HG02884 (cell line): ENCODE measurements around the gene MUC20.
"Not testable (repeated sequence)": the region's sequence is repeated elsewhere in the genome, so short reads cannot be mapped to it uniquely, and the experiment has no call there.

Experiments
- ATAC-seq: cut with Tn5 transposase; IDR thresholded peaks from one replicate; pipeline ENCODE4 v1.9.1; 2021; ENCODE audit warnings: mild to moderate bottlenecking, moderate library complexity; ENCODE audit not compliant: unreplicated experiment

MUC20 gene

DNA sequence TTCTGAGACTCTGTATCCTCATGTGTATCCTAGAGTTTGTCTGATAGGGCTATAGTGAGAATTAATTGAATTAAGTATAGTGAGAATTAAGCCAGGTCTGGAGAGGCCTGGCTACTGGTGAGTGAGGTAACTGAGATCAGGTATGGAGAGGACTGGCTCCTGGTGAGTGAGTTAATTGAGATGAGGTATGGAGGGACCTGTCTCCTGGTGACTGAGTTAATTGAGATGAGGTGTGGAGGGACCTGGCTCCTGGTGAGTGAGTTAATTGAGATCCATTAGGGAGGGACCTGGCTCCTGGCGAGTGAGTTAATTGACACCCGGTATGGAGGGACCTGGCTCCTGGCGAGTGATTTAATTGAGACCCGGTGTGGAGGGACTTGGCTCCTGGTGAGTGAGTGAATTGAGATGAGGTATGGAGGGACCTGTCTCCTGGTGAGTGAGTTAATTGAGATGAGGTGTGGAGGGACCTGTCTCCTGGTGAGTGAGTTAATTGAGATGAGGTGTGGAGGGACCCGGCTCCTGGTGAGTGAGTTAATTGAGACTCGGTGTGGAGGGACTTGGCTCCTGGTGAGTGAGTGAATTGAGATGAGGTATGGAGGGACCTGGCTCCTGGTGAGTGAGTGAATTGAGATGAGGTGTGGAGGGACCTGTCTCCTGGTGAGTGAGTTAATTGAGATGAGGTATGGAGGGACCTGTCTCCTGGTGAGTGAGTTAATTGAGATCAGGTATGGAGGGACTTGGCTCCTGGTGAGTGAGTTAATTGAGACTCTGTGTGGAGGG is 10.5 kb upstream of the MUC20 start:
- not testable (repeated sequence) for ATAC-seq

DNA sequence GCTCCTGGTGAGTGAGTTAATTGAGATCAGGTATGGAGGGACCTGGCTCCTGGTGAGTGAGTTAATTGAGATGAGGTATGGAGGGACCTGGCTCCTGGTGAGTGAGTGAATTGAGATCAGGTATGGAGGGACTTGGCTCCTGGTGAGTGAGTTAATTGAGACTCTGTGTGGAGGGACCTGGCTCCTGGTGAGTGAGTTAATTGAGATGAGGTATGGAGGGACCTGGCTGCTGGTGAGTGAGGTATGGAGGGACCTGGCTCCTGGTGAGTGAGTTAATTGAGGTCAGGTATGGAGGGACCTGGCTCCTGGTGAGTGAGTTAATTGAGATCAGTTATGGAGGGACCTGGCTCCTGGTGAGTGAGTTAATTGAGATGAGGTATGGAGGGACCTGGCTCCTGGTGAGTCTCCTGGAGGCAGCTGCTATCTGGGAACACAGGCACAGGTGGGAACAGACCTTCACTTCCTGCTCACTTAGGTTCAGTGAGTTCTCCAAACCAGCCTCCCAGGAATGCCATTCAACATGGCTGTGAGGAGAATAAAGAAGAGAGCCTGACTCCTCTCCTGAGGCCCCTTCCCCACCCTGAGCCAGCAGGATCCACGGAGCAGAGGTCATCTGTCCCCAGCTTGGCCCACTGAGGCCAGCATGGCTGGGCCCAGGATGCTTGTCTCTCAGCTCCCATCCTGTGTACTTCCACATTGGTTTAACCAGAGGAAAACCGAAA is 9.5 kb upstream of the MUC20 start:
- not testable (repeated sequence) for ATAC-seq

DNA sequence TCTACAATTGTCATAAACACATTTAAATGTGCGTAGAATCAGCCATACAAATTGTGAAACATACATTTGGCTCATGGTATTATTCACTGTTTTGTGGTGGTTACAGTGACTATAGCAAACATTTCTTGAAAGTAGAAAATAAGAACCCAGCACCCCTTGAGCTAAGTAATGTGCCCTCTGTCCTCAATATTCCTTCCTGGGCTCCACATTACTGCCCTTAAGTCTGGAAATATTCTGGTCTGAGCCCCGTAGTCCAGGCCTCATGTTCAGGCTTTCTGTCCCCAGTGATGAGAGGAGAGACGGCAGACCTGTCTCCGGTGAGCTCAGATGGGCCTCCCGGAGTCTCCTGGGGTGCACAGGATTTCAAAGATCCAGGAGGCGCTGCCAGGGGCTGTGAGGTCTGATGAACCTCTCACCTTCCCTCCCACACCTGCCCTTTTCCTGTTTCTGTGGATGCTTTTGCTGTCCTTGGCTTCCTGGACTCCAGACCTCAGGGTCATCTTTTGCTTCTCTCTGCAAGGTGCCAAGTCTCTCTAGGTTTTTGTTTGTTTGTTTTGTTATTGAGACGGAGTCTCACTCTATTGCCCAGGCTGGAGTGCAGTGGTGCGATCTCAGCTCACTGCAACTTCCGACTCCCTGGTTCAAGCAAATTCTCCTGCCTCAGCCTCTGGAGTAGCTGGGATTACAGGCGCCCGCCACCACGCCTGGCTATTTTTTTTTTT is 8.8 kb upstream of the MUC20 start:
- ATAC-seq: no peak

DNA sequence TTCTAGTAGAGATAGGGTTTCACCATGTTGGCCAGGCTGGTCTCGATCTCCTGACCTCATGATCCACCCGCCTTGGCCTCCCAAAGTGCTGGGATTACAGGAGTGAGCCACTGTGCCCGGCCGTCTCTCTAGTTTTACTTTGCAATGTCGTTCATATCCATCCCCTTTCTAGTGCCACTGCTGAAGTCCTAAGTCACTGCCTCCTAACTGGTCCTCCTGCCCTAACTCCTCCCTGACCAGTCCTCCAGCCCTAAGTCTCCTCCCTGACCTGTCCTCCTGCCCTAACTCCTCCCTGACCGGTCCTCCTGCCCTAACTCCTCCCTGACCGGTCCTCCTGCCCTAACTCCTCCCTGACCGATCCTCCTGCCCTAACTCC is 8.3 kb upstream of the MUC20 start:
- ATAC-seq: not testable (repeated sequence)

DNA sequence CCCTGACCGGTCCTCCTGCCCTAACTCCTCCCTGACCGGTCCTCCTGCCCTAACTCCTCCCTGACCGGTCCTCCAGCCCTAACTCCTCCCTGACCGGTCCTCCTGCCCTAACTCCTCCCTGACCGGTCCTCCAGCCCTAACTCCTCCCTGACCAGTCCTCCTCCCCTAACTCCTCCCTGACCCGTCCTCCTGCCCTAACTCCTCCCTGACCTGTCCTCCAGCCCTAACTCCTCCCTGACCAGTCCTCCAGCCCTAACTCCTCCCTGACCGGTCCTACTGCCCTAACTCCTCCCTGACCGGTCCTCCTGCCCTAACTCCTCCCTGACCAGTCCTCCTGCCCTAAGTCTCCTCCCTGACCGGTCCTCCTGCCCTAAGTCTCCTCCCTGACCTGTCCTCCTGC is 7.6 kb upstream of the MUC20 start:
- ATAC-seq: not testable (repeated sequence)

DNA sequence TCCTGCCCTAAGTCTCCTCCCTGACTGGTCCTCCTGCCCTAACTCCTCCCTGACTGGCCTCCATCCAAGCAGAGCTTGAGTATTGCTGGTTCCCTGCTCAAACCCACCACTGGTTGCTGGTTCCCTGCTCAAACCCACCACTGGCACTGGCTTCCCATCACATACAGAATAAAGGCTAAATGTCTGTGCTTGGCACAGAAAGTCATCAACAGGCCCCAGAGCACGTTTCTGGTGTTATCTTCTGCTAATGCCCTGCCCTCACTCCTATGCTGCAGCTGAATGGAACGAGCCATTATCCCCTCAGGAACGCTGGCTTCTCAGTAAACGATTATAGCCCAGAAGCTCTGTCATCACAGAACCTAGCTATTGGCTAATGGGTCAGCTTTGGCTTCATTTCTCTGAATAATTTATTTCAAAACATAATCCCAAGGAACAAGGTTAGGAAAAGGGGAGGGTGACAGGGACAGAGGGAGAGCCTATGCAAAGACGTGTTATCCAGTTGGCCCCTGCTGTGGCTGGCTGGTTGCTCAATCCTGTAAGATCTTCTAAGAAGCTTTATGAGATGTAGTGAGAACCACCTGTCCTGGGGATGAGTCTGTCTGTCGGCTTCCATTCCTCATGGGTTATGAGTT is 6.3 kb upstream of the MUC20 start:
- no peak for ATAC-seq

DNA sequence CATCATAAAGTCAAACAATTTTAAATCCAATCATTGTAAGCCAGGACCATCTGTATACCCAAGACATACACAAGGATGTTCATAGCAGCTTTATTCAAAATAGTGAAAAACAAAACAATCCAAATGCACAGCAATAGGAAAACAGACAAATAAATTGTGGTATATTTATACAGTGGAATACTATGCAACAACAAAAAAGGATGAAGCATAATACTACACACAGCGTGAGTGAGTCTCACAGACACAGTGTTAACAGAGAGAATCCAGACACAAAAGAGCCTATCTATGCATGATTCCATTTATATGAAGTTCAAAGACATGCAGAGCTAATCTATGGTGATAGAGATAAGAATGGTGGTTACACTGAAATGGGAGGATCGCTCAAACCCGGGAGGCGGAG is 5.6 kb upstream of the MUC20 start:
- ATAC-seq: no peak

DNA sequence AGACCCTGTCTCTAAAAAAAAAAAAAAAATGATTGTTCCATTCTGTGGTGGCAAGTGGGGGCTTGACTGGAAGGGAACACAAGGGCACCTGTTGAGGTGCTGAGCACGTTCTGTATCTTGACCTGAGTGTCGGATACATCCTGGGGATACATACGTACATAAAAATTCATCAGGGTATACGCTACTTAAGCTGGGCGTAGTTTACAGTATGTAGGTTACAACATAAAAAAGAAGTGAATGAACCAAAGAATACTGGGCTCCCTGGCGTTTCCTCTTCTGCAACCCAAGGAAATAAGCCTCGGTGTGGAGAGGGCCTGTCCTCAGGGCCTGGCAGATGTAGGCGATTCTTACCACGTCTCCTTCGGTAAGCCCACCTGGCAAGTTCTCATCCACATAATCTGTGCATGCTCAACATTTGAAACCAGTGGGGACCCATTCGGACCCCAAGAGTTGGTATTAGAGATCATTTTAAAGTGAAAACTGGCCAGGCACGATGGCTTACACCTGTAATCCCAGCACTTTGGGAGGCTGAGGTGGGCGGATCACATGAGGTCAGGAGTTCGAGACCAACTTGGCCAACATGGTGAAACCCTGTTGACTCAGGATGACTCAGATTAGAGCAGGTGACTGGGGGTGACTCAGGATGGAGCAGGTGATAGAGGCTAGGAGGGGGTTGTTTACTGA is 5.1 kb upstream of the MUC20 start:
- ATAC-seq: no peak

DNA sequence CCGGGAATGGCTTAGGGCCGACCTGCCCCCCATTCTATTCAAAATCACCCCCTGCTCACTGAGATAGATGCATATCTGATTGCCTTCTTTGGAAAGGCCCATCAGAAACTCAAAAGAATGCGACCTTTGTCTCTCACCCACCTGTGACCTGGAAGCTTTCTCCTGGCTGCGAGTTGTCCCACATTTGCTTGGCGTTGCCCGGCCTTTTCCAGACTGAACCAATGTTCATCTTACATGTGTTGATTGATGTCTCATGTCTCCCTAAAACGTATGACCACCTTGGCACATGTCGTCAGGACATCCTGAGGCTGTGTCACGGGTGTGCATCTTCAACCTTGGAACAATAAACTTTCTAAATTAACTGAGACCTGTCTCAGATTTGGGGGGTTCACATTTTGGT is 3.4 kb upstream of the MUC20 start:
- no peak for ATAC-seq

DNA sequence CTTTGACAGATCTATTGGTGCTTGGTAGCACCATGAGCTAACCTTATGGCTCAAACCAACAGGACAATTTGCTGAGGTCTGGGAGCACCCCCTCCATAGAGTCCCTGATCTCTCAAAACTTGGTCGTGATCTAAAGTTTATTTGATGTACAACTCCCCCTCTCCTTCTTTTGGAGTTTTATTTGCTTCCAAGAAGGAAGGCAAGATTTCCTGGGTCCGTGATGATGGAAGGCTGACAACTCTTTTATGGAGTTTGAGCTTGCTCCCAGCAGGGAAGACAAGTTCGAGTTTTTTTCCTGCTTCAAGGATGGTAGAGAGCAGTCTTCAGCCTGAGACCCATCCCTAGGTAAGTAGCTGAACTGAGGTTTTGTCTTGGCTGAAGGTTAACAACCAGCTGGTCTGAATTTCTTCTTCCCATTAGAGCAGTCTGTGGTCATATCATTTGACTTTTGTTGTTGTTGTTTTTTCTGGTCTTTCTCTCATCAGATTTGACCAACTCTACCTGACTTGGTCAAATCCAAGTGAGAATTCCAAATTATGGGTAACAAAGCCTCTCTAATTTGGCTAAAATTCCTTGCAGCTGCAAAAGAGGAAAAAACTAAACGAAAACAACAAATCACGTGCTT is 2.8 kb upstream of the MUC20 start:
- no peak for ATAC-seq

DNA sequence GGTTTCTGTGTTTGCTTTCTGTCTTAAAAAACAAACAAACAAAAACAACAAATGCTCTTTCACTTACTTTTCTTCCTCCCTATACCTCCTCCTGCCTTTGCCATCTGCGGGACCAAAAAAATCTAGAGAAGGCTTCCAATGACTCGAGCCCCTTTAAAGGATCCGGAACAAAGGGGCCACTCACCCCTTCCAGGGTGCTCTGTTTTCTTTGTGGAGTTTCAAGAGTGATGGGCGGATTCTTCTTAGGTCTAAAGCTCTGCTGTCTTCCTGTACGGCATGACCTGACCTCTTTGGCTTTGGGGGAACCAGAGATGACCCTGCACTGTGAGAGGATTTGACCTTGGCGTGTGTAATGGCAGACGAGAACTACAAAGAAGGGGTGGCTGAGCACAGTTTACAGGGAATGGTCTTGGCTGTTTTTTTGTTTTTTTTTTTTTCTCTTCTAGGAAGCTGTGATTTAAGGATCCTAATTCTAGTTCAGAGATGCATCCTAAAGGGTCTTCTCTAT is 2.2 kb upstream of the MUC20 start:
- no peak for ATAC-seq

DNA sequence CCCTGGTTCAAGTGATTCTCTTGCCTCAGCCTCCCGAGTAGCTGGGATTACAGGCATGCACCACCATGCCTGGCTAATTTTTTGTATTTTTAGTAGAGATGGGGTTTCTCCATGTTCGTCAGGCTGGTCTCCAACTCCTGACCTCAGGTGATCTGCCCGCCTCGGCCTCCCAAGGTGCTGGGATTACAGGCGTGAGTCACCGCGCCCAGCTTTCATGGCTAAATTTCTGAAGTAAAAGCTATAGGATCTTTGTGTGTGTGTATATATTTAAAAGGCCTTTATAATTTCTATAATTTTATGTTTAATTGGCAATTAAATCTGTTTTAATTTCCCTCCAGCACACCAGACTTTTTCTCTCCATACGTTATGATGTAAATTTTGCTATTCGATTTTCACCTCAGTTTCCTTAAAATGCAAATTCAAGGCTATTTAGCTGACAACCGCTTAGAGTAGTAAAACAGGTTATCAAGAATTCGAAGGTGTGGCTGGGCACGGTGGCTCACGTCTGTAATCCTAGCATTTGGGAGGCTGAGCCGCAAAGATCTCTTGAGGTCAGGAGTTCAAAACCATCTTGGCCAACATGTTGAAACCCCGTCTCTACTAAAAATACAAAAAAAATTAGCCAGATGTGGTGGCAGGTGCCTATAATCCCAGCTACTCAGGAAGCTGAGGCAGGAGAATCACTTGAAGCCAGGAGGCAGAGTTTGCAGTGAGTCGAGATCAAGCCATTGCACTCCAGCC is 1.1 kb upstream of the MUC20 start:
- not testable (repeated sequence) for ATAC-seq

DNA sequence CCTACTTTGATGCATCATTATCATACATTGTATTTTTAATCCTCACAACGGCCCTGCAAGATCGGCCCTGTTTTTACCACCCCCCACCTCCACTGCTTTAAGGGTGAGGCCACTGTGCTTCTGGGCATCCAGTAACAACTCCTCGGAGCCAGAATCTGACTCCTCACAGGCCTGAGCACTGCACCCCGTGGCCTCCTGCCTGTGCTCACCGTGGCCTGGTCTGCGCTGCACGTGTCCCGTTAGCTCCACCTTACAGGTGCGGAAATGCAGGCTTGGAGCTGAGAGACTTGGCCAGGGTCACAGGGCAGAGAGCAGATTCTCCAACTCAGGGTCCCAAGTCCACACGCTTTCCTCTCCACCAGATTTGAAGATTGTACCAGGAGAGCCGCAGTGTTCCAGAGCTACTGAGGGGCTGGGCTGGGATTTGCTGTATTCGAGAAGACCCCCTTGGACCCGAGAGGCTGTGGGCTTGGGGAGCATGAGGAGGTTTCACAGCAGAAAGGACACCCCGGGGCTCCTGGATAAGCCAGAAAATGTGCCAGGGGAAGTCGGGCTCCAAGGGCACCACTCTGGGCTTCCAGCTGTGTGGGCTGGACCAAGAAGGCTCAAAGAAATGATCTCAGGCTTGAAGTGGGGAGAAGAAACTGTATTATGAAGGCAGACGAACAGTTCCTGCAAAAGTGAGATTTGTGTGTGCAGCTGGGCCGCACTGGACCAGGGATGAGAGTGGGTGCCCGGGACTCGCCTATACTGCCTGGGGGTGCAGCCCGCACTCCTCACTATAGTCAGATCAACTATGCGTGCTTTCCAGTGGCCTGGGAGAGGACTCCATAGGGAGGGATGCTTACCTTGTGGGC is 1.6 kb downstream of the MUC20 start:
- ATAC-seq: not testable (repeated sequence)

DNA sequence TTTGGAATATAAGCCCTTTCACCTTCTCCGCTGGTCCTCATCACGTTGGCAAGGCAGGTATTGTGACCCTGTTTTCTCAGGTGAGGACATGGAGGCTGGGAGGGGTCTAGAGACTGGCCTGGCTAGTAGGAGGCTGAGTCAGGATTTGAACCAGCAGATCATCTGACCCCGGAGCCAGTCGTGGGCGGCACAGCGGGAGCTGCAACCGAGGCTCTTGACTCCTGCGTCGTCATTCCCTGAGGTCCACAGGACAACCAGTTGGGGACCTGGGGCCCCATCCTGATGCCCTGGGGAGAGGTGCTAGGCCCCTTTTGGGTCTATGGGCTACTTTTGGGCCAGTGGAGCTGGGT is 2.2 kb downstream of the MUC20 start:
- not testable (repeated sequence) for ATAC-seq

DNA sequence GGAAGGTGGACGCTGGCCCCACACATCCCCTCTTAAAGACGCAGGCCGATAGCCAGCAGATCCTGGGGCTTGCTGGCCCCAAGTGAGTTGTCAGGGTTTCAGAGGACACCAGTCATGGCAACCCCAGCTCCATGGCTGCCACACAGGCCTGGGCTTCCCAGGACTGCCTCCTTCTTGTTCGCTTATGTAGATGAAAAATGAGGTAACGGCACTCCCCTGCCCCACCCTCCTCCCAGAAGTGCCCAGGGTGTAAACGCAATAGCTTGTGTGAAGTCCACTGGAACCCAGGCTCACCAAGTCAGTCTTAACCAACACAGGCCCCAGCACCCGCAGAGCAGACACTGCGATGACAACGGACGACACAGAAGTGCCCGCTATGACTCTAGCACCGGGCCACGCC is 3.6 kb downstream of the MUC20 start:
- ATAC-seq: not testable (repeated sequence)

DNA sequence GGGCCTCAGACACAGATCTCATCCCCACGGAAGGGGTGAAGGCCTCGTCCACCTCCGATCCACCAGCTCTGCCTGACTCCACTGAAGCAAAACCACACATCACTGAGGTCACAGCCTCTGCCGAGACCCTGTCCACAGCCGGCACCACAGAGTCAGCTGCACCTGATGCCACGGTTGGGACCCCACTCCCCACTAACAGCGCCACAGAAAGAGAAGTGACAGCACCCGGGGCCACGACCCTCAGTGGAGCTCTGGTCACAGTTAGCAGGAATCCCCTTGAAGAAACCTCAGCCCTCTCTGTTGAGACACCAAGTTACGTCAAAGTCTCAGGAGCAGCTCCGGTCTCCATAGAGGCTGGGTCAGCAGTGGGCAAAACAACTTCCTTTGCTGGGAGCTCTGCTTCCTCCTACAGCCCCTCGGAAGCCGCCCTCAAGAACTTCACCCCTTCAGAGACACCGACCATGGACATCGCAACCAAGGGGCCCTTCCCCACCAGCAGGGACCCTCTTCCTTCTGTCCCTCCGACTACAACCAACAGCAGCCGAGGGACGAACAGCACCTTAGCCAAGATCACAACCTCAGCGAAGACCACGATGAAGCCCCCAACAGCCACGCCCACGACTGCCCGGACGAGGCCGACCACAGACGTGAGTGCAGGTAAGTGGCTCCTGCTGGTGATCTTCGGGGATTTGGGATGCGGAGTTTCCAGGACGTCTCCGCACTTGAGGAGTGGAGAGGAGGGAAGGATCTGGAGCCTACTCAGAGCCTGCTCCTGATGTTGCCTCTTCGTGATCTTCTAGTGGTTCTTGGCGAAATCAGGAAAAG is 5.3 kb downstream of the MUC20 start:
- not testable (repeated sequence) for ATAC-seq

DNA sequence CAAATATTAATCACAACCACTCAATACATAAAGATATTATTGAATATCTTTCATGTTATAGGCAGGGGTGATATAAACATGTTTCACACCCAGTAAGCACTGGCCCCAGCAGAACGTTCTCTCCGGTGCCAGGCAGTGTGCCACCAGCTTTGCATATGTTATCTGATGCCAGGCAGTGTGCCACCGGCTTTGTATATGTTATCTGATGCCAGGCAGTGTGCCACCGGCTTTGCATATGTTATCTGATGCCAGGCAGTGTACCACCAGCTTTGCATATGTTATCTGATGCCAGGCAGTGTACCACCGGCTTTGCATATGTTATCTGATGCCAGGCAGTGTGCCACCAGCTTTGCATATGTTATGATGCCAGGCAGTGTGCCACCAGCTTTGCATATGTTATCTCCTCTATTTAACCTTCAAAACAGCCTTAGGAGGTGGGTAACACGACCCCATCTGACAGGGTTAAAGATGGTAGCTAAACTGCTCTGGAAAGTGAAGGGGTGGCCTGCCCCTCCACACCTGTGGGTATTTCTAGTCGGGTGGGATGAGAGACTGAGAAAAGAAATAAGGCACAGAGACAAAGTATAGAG is 6.9 kb downstream of the MUC20 start:
- ATAC-seq: no peak
